Endothelial cell of umbilical vein (primary cell): ENCODE data around the gene PTER.

Experiments
- CTCF ChIP-seq, 2 donors: IDR thresholded peaks; 1 replicate in 1 of 2; 2 replicates in 1 of 2; pipeline ENCODE4 v1.5.1; 2011; ENCODE audit warnings: low read length in 2 of 2, mild to moderate bottlenecking in 2 of 2, moderate library complexity in 2 of 2, control low read depth in 1 of 2, inconsistent platforms in 1 of 2, low read depth in 1 of 2; ENCODE audit not compliant: insufficient read depth in 1 of 2; ENCODE audit errors: extremely low read depth in 1 of 2
- EZH2 ChIP-seq: IDR thresholded peaks from 2 replicates; pipeline ENCODE4 v1.6.1; 2012; ENCODE audit warnings: borderline replicate concordance, low read depth, mild to moderate bottlenecking, moderate library complexity, low read length, inconsistent platforms; ENCODE audit not compliant: severe bottlenecking
- POLR2A ChIP-seq: IDR thresholded peaks from 2 replicates; pipeline ENCODE4 v1.6.1; 2012; ENCODE audit warnings: low read depth, mild to moderate bottlenecking, control low read depth, low read length
- POLR2AphosphoS5 ChIP-seq: IDR thresholded peaks from 2 replicates; pipeline ENCODE4 v1.6.1; 2012; ENCODE audit warnings: low read depth, mild to moderate bottlenecking, control low read depth, low read length, moderate library complexity; ENCODE audit not compliant: insufficient read depth

- no peak for TF ChIP-seq POLR2A
- no peak for TF ChIP-seq EZH2
- TF ChIP-seq CTCF (IDR thresholded peaks at IDR 0.05; ENCODE audit: extremely low read depth in 1 of 2, insufficient read depth in 1 of 2, low read depth in 1 of 2, low read length in 2 of 2), result no peak
- TF ChIP-seq POLR2AphosphoS5, result no peak
Observed at GRCh38 chr10:16423599-16423998, 13.2 kb upstream of the PTER start.
